Activated CD4-positive, alpha-beta T cell treated with anti-CD3 and anti-CD28 coated beads, Interleukin-2, amount 10 ng/mL, durations not matched to agents 7 days and 5 days (primary cell): ENCODE measurements around the gene SLC13A1. TPM values are rescaled to one million over a fixed set of nuclear protein-coding genes. Genes with fewer than 3 reads are reported as not detected.

Experiments
- CTCF ChIA-PET: fragments of 350-600 bp; sonication (Branson Sonifier 250); formaldehyde crosslinking; loops from one replicate; lab custom pipeline; 2021; ENCODE audit warnings: antibody characterized with exemption; lab: Charles Lee
- POLR2A ChIA-PET: fragments of 350-600 bp; sonication (Branson Sonifier 250); formaldehyde crosslinking; loops from one replicate; lab custom pipeline; 2021; ENCODE audit warnings: antibody characterized with exemption; lab: Charles Lee
- DNase-seq: peaks from one replicate; pipeline ENCODE4 v3.0.0-alpha.2; 2020
- H3K27ac Mint-ChIP-seq: one replicate; pipeline ENCODE4 v1.8.0; 2021; ENCODE audit warnings: mild to moderate bottlenecking, moderate library complexity, mixed read lengths
- H3K27me3 Mint-ChIP-seq: one replicate; pipeline ENCODE4 v1.8.0; 2021; ENCODE audit warnings: mixed read lengths
- H3K36me3 Mint-ChIP-seq: one replicate; pipeline ENCODE4 v1.8.0; 2021; ENCODE audit warnings: low read depth, mixed read lengths
- H3K4me1 Mint-ChIP-seq: one replicate; pipeline ENCODE4 v1.8.0; 2021; ENCODE audit warnings: mixed read lengths
- H3K4me3 Mint-ChIP-seq: one replicate; pipeline ENCODE4 v1.8.0; 2021; ENCODE audit warnings: mild to moderate bottlenecking, moderate library complexity, mixed read lengths
- H3K9me3 Mint-ChIP-seq: one replicate; pipeline ENCODE4 v1.8.0; 2021; ENCODE audit warnings: mixed read lengths
- total RNA-seq, 2 experiments: library from RNA; stranded (reverse); gene quantifications; one replicate each; pipeline ENCODE4 v1.2.3, GENCODE V29; 2021

SLC13A1 gene
- total RNA-seq, 2 experiments from 2014 or later: not detected

DNA sequence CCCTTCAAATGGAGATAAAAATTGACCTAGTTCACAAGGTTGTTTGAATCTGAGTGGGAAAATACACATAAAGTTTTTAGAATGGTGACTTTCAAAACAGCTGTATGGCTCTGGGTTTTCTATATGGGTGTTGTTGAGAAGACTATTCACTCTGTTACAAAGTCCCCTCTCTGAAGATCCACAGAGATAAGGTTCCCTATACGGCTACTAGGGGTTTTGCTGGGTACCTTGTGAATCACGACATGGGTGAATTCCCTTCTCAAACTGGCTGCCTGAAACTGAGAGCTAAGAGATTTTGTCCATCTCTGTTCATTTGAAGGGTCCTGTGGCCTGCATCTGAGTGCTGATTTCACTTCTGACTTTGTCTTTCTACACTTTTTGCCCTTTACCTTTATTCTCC lies 11.8 kb upstream of the SLC13A1 start:
- Mint-ChIP-seq H3K4me1 (no peaks in the 10 kb centered on the region), H3K9me3 (peaks cover 9% of the 10 kb centered on the region), H3K27ac (no peak overlapping the region), H3K36me3 (no peaks in the 10 kb centered on the region), H3K4me3 (no peak overlapping the region), H3K27me3 (no peaks in the 10 kb centered on the region)
- POLR2A ChIA-PET: no interaction called here
- DNase-seq: no peak
- CTCF ChIA-PET: interaction anchor here (1.2 kb wide), 1 partner anchor 21 kb away, joined by 3 read pairs; no protein-coding TSS in a partner anchor

DNA sequence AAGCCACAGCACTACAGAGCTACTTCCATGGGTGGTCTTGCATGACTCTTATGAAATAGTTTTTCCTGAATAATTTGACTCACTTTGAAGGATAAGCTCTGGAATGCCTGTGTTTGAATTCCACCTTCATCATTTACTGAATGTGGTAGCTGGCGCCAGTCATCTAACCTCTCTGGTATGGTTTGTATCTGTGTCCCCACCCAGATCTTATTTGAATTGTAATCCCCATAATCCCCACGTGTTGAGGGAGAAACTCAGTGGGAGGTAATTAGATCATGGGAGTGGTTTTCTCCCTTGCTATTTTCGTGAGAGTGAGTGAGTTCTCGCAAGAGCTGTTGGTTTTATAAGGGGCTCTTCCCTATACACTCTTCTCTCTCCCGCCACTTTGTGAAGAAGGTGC lies 11.2 kb upstream of the SLC13A1 start:
- Mint-ChIP-seq H3K27ac (no peak overlapping the region), H3K27me3 (no peaks in the 10 kb centered on the region), H3K4me1 (no peaks in the 10 kb centered on the region), H3K9me3 (peaks cover 9% of the 10 kb centered on the region), H3K4me3 (no peak overlapping the region), H3K36me3 (no peaks in the 10 kb centered on the region)
- no peak for DNase-seq
- ChIA-PET CTCF (interaction anchor here (1.2 kb wide), 1 partner anchor 21 kb away, joined by 3 read pairs; no protein-coding TSS in a partner anchor), POLR2A (no interaction called here)

DNA sequence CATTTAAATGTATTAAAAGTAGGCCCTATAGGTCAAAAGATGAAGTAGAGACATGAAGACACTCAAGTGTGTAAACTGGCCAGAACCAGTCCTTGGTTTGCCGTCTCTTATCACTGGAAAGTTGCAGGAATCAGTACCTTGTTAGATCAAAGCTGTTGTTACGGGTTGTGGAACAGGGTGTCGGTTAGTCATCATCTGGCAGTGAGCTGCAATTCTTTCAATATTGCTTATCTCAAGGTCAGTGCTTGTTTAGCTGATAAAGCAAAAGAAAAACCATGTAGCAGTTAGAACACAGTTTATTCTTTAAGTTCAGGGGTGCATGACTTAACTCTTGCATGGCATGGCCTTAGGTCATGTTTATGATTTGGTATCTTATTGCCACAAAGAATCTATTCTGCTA lies 10.0 kb upstream of the SLC13A1 start:
- ChIA-PET POLR2A (no interaction called here), CTCF (no interaction called here)
- H3K4me3 Mint-ChIP-seq: no peak overlapping the region

DNA sequence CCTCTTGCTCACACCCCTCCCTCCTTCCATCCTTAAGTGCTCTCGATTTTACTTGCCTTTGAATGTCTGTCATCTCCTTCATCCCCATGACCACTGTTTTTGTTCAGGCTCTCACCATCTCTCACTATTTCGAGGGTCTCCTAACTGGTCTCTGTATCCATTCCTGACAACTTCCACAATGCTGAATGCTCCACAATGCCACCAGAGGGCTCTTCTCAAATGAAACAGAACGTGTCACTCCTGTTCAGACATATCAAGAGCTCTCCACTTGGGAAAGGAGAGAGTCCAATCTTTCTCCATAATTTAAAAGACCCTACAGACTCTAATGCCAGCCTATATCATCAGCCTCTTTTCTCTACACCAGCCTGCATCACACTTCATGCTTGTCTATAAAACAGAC lies 9.0 kb upstream of the SLC13A1 start:
- H3K36me3 Mint-ChIP-seq: no peaks in the 10 kb centered on the region
- POLR2A ChIA-PET: no interaction called here

More for the DNA sequence above, 10.0 kb upstream of the SLC13A1 start:
- no peaks in the 10 kb centered on the region for H3K36me3 Mint-ChIP-seq
- no peaks in the 10 kb centered on the region for H3K27me3 Mint-ChIP-seq
- DNase-seq: no peak
- peaks cover 4% of the 10 kb centered on the region for H3K9me3 Mint-ChIP-seq
- no peaks in the 10 kb centered on the region for H3K4me1 Mint-ChIP-seq
- H3K27ac Mint-ChIP-seq: no peak overlapping the region

DNA sequence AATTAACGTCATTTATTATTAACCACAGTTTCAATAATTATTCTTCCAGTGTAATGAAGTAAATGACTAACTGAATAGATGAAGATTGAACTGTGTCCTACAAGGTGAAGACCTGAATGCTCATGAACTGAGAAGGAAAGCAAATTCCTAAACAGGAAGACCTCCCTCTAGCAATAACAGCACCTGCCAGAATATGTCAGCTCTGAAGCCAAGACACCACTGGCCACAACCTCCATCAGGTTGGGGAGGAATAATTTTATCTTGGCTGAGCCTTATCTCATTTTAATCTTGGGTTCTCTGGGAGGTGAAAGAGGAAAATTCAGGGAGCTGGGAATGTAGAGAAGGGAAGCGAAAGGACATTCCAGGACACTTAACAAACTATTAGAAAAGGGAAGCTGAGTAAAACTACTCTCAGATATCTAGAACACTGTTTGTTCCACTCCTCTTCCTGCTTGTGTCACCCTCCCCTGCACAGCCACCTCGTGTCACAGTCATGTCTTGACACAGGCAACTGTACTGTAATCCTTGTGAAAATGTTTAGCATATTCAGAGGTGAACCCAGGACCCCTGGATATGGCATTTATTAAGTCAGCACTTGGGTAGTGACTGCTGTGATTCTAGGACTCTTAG lies 4.6 kb upstream of the SLC13A1 start:
- Mint-ChIP-seq H3K36me3 (no peaks in the 10 kb centered on the region), H3K27ac (no peak overlapping the region), H3K4me1 (no peaks in the 10 kb centered on the region), H3K27me3 (no peaks in the 10 kb centered on the region), H3K4me3 (no peak overlapping the region), H3K9me3 (no peaks in the 10 kb centered on the region)
- POLR2A ChIA-PET: no interaction called here
- DNase-seq: no peak
- CTCF ChIA-PET: no interaction called here

More for the DNA sequence above, 9.0 kb upstream of the SLC13A1 start:
- H3K27ac Mint-ChIP-seq: no peak overlapping the region
- H3K4me1 Mint-ChIP-seq: no peaks in the 10 kb centered on the region
- no peak overlapping the region for H3K4me3 Mint-ChIP-seq
- DNase-seq: no peak
- no peaks in the 10 kb centered on the region for H3K27me3 Mint-ChIP-seq
- H3K9me3 Mint-ChIP-seq: no peaks in the 10 kb centered on the region
- CTCF ChIA-PET: no interaction called here

DNA sequence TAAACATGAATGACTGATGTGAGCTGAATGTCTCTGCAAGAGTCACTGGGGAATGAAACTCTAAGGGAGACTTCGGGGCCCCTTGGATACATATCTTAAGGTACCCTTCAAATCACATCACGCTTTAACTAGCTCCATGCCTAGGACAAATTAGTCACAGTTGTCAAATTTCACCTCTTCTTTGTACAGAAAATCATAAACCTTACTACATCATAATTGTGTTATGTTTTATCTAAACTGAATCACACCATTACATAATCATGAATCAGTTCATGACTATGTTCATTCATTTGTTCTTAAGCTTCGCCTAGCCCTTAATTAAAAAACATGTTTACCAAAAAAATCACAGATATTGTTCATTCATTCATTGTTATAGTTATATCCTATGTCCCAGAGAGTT lies 2.1 kb upstream of the SLC13A1 start:
- no peaks in the 10 kb centered on the region for H3K27me3 Mint-ChIP-seq
- H3K36me3 Mint-ChIP-seq: no peaks in the 10 kb centered on the region
- DNase-seq: no peak
- H3K9me3 Mint-ChIP-seq: no peaks in the 10 kb centered on the region
- H3K27ac Mint-ChIP-seq: no peak overlapping the region
- ChIA-PET CTCF (interaction anchor here (0.6 kb wide), 1 partner anchor 407 kb away, joined by 3 read pairs; no protein-coding TSS in a partner anchor), POLR2A (no interaction called here)
- H3K4me3 Mint-ChIP-seq: no peak overlapping the region
- H3K4me1 Mint-ChIP-seq: no peaks in the 10 kb centered on the region

DNA sequence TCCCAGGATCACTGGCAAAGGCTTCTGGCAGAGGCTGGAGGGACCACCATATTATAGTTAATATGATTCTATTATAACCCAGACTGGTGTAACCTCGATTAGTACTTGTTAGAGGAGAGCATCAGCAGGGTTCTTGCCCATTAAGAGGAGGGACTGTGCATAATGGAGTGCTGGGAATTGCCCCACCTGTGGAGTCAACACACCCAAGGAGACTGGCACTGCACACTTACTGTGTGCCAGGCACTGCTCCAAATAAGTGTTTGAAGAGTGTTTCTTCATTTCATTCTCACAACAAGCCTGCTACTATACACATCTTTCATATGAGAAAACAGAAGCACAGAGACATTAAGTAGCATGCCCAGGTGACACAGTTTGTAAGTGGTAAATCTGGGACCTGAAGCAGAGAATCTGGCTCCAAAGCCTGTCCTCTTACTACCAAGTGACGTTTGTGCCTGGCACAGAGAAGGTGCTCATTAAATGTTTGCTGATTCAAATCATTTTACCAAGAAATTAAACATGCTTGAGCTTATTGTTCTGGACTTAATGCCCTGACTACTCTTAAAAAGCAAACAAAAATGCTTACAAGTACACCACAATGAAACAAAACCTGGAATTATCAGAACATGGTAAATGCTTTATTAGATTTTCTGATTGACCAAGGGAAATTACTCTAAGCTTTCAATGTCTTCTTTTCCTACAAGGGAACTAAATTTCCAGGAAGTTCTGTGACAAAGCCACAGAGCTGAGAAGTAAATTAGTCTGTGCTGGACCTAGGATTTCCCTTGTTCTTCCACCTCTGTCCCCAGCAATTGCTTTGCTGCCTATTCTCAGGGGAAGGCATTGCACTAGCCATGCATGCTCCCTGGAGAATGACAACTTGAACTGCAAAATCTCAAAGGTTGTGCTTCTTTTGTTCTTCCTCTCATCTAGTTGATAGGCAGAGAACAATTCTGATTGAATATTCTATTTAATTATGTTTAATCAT lies 809 bp downstream of the SLC13A1 start:
- no peak overlapping the region for H3K4me3 Mint-ChIP-seq
- POLR2A ChIA-PET: no interaction called here
- H3K4me1 Mint-ChIP-seq: no peaks in the 10 kb centered on the region
- no peaks in the 10 kb centered on the region for H3K36me3 Mint-ChIP-seq
- CTCF ChIA-PET: no interaction called here
- no peak for DNase-seq
- no peaks in the 10 kb centered on the region for H3K27me3 Mint-ChIP-seq
- no peaks in the 10 kb centered on the region for H3K9me3 Mint-ChIP-seq
- H3K27ac Mint-ChIP-seq: no peak overlapping the region

DNA sequence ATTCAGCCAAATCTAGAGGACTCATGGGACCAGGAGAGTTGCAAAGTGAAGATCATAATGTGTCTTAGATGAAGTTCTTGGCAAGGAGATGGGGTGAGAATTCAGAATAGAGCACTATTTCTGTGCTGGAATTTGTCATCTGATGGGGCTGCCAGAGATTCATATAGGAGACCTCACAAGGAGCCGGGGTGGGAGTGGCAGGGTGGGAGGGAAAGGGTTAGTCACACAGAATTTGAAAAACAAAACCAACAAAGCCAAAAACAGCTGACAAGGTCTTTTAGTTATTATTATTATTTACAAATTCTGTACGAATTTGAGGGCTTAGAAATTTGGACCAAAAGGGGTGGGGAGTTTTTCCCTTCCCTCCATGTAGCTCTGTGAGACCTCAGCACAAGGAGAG lies 1.7 kb downstream of the SLC13A1 start:
- no peak overlapping the region for H3K27ac Mint-ChIP-seq
- H3K4me3 Mint-ChIP-seq: no peak overlapping the region

DNA sequence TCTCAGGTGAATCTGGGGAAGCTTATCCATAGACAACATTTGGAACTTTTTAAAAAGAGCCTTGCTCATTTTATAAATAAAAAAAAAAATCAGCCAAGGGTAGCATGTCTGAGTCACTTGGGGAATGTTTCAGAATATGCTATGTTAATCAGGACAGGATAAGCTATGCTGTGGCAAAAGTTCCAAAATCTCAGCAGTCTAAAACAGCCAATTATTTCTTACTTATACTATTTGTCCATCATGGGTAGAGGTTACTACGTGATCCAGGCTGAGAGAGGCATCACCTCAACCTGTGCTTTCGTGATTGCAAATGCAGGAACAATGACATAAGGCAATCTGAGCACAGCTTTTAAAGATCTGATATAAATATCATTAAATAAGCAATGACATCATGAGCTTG lies 6.5 kb downstream of the SLC13A1 start:
- Mint-ChIP-seq H3K36me3 (no peaks in the 10 kb centered on the region), H3K27ac (no peak overlapping the region), H3K4me3 (no peak overlapping the region), H3K9me3 (no peaks in the 10 kb centered on the region), H3K4me1 (no peaks in the 10 kb centered on the region), H3K27me3 (no peaks in the 10 kb centered on the region)
- no peak for DNase-seq
- ChIA-PET POLR2A (no interaction called here), CTCF (no interaction called here)

More for the DNA sequence above, 1.7 kb downstream of the SLC13A1 start:
- no peaks in the 10 kb centered on the region for H3K36me3 Mint-ChIP-seq
- no peak for DNase-seq
- no peaks in the 10 kb centered on the region for H3K4me1 Mint-ChIP-seq
- no peaks in the 10 kb centered on the region for H3K9me3 Mint-ChIP-seq
- POLR2A ChIA-PET: no interaction called here
- H3K27me3 Mint-ChIP-seq: no peaks in the 10 kb centered on the region
- CTCF ChIA-PET: no interaction called here

DNA sequence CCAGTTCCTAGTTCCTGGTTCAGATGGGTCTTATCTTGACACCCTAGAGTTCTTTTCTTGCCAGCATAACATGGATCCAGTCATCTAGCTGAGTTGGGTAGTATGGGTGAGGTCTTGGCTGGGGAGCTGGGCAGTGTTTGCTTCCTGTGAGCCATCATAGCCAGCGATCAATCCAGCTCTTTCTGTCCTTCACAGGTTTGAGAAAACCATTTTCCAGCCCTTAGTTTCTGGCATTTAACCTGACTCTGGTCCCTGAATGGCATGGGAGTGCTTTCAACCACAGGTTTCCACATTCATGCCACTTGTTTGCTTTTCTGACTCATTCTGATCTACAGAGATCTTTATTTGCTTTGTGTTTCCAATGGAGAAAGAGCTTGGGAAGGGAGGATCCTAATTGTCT lies 8.6 kb downstream of the SLC13A1 start:
- no peaks in the 10 kb centered on the region for H3K4me1 Mint-ChIP-seq
- H3K27me3 Mint-ChIP-seq: no peaks in the 10 kb centered on the region

DNA sequence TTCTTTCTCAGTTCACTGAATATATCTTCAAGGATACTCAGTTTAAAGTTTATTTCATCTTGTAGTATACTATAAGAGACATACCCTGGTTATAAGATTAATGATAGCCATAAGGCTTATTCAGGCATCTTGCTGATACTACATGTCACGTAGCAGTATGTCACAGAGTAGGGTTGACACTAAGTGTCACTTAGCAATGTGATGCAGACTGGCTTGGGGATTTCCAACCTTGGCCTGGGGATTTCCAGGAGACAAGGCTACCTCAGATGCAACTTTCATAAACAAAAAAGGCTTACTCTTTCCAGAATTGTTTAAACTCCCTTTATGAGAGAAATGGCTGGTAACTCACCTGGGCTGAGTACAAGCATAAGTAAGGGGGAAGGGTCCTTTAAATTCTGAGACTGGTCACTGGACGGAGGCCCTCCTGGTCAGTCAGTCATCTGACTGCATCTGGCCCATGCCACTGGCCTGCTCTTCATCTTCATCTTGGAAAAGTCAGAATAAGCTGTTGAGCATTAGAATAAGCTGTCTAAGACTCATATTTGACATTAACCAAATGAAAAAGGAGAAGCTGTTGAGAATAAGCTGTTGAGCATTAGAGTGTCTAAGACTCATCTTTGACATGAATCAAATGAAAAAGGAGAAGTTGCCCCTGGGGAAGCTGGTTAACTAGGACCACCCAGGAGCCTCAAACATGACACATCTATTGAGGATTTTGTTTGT lies 9.5 kb downstream of the SLC13A1 start:
- ChIA-PET CTCF (interaction anchor here (1.0 kb wide), 1 partner anchor 21 kb away, joined by 3 read pairs; no protein-coding TSS in a partner anchor), POLR2A (no interaction called here)
- Mint-ChIP-seq H3K27me3 (no peaks in the 10 kb centered on the region), H3K27ac (no peak overlapping the region), H3K36me3 (no peaks in the 10 kb centered on the region), H3K4me3 (no peak overlapping the region), H3K4me1 (no peaks in the 10 kb centered on the region), H3K9me3 (no peaks in the 10 kb centered on the region)
- no peak for DNase-seq

More for the DNA sequence above, 8.6 kb downstream of the SLC13A1 start:
- H3K27ac Mint-ChIP-seq: no peak overlapping the region
- ChIA-PET CTCF (interaction anchor here (1.0 kb wide), 1 partner anchor 20 kb away, joined by 3 read pairs; no protein-coding TSS in a partner anchor), POLR2A (no interaction called here)
- no peak for DNase-seq
- H3K9me3 Mint-ChIP-seq: no peaks in the 10 kb centered on the region
- no peak overlapping the region for H3K4me3 Mint-ChIP-seq
- H3K36me3 Mint-ChIP-seq: no peaks in the 10 kb centered on the region

DNA sequence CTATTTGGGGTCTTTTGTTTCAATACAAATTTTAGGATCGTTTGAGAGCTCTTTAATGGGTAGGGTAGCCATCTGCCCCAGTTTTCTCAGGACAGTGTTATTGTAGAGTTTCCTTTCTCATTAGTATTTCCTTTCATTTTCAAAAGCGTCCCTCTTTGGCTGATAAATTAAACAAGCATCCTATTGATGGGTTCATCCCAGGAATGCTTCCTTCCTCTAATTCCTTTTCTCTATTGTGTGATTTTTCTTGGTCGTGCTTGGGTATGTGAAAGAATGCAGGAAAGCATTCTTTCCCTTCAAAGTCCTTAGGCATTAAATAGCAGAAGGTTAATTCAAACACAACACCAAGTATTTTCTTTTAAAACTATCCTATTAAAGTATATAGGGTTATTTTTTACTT lies 14.0 kb downstream of the SLC13A1 start:
- Mint-ChIP-seq H3K27ac (no peak overlapping the region), H3K4me1 (no peaks in the 10 kb centered on the region), H3K9me3 (no peaks in the 10 kb centered on the region), H3K4me3 (no peak overlapping the region), H3K27me3 (no peaks in the 10 kb centered on the region), H3K36me3 (no peaks in the 10 kb centered on the region)
- ChIA-PET POLR2A (no interaction called here), CTCF (no interaction called here)
- no peak for DNase-seq
